Sigmoid colon (tissue), 4 donors: ENCODE data around the gene TMEM222.

Experiments
- POLR2AphosphoS5 ChIP-seq, 4 donors: sonication (generic); formaldehyde crosslinking; IDR thresholded peaks; one replicate each; pipeline ENCODE4 v1.6.1; 2017; ENCODE audit warnings: antibody characterized with exemption in 4 of 4
- TF ChIP-seq, protein P1 (sequence below), 4 experiments: fragments of 450-650 bp in 3 of 4; fragments of 200-600 bp in 1 of 4; IDR thresholded peaks; one replicate each; pipeline ENCODE4 v1.5.1; 2016 to 2019; ENCODE audit warnings: antibody characterized with exemption in 4 of 4, mild to moderate bottlenecking in 3 of 4, moderate library complexity in 2 of 4

DNA sequence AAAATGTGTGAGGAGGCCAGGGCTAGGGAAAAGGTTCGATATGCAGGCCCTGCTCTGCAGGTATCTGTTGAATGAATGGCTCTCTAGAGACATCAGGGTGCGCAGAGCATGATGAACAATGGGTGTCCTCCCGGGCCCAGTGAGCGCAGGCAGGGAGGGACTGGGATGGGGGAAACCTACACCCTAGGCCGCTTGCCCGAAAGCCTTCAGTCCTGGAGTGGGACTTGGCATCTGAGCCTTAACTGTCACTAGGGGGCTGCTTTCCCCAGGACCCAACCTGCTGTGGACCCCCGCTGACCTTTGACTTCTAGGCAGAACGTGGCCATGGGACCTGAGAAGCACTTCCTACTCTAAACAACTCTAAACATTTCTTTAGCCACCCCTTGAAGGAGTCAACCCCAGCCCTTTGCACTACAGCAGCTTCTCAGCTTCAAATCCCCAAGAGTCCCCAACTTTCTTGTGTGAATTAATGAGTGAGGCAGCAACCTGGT lies 45.2 kb downstream of the TMEM222 start:
- TF ChIP-seq POLR2AphosphoS5 (IDR thresholded peaks at IDR 0.05): no peak
- TF ChIP-seq, protein P1, sequence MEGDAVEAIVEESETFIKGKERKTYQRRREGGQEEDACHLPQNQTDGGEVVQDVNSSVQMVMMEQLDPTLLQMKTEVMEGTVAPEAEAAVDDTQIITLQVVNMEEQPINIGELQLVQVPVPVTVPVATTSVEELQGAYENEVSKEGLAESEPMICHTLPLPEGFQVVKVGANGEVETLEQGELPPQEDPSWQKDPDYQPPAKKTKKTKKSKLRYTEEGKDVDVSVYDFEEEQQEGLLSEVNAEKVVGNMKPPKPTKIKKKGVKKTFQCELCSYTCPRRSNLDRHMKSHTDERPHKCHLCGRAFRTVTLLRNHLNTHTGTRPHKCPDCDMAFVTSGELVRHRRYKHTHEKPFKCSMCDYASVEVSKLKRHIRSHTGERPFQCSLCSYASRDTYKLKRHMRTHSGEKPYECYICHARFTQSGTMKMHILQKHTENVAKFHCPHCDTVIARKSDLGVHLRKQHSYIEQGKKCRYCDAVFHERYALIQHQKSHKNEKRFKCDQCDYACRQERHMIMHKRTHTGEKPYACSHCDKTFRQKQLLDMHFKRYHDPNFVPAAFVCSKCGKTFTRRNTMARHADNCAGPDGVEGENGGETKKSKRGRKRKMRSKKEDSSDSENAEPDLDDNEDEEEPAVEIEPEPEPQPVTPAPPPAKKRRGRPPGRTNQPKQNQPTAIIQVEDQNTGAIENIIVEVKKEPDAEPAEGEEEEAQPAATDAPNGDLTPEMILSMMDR (IDR thresholded peaks at IDR 0.05): no peak
